GM21825 (cell line): ENCODE results near the gene SORBS2.

Source experiments
- ATAC-seq: cut with Tn5 transposase; IDR thresholded peaks from one replicate; pipeline ENCODE4 v1.9.1; 2021; ENCODE audit warnings: mild to moderate bottlenecking, moderate library complexity; ENCODE audit not compliant: unreplicated experiment

The SORBS2 gene

DNA sequence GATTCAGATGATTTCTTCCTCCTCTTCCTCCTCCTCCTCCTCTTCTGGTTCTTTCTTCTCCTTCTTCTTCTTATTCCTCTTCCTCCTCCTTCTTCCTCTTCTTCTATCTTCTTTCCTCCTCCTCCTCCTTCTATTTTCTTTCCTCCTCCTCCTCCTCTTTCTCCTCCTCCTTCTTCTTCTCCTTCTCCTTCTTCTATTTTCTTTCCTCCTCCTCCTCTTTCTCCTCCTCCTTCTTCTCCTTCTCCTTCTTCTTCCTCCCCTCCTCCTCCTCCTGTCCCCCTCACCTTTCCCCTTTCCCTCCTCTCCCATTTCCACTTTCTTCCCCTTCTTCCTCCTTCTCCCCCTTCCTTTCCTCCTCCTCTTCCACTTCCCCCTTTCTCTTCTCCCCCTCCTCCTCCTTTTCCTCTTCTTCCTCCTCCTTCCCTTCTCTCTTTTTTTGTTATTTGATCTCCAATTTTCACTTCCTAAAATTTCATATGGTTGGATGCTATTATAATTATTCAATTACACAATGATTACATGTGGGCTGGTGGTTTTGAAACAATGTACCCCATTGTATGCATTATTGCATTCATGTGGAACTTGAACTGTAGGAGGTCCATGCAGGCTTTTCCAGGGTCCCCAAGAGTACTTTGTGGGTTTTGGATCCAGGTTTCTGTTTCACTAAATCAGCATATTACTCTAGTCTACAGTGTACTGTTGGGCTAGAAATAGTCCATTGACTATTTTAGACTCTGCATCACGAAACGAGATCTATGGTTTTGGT, 68.1 kb downstream of the SORBS2 start:
- ATAC-seq, result no peak

DNA sequence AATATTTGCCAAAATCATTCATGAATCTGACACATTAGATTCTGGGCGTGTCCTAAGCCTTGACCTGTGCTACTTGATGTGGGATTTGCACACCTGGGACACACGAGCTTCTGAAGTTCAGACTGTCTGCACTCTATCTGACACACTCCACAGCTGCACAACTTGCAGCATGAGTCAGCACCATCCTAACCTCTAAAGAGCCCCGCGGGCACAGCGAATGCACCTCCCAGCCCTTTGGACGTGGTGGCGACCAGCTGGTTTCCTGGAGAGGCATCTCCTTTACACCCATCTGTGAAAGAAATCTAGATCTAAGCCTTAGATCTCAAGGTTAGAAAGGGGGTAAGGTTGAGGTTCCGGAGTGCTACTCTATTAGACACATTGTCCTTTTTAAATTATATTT, 69.2 kb downstream of the SORBS2 start:
- ATAC-seq, result peak; percentile 64

DNA sequence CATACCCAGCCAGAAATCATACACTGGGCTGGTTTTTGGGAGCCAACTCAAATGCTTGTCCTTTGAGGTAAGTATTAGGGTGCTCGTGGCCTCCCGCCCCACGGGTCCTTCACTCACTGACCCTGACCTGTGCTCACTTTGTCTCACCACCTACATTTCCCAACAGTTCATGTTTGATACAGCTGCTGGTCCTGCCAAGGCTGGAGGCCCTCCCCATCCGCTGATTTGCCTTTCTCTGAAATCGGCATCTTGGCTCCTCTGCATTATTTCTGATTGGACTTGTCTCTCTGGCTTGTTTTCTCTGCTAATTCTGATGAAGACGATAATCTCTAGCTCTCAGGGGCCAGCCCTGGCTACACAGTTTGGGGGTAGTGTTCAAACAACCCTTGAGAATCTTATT, 70.2 kb downstream of the SORBS2 start:
- no peak for ATAC-seq

DNA sequence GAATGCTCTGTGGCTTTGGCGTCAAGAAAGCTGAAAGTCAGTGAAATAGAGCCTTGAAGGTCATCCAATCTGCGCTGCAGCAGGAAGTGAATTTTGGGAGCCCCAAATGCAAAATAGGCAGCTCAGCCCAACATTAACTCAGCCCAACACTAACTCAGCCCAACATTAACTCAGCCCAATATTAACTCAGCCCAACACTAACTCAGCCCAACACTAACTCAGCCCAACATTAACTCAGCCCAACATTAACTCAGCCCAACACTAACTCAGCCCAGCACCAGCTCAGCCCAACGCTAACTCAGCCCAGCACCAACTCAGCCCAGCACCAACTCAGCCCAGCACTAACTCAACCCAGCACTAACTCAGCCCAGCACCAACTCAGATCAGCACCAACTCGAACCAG, 71.5 kb downstream of the SORBS2 start:
- ATAC-seq, result no peak

DNA sequence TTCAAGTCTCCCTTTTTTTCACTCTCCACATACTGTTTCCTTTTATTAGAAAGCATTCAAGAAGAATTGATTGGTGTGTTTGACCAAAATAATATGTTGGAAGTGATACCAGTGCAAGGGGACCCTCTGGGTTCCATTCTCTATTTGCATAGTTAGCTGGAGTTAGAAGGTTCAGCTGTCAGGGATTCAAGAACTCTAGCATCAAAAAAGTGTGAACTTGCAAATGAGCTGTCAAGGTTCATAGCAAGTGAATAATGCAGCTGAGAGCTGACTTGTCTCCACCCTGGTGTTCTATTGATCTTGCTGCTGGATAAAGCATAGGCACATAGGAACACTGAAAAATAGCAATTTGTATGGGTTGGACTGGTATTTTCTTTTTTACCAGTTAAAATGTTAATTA, 73.2 kb downstream of the SORBS2 start:
- ATAC-seq, result no peak

DNA sequence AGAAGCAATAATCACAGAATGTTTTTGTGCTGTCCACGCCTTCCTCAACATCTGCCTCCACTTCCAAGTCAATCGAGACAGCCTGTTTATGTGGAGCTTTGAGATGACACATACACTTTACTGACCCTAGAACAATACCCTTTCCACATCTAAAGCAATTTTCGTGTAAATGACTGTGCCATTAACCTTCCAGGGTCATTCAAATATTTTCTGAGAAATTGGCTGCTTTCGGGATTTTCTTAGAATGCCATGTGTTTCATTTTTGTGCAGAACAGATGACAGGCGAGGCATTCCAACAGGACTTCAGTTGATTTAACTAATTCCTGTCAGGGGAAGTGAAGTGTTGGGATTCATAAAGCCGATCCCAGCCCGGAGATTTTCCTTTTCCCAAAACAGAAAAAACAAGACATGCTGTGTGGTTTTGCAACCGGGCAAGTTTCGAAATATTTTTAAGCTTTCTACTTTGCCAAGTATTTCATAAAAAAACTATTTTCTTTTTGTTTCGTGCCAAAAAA, 73.9 kb downstream of the SORBS2 start:
- ATAC-seq, result no peak

DNA sequence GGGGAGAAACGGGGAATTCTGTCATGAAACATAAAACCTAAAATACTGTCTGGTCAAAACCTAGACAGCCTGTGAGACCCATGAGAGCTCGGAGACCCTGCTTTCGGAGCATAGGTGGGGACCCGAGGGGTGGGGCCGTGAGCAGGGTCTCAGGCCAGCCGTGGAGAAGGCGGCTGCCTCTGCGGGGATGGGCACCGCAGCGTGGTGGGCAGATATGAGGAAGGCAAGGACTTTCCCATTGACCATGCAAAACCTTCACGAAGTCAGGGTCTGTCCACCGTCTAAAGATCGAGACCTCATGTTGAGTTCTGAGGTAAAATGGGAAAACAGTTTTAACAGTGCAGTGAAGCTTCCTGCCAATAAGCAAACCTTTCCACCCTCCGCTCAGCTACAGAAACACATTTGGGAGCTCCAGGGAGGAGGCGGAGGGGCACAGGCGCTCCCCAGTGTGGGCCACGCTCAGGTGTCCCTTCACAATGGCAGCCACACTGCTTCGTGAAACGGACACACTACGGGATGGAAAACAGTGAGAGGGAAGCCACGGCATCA, 74.4 kb downstream of the SORBS2 start:
- ATAC-seq, result no peak

DNA sequence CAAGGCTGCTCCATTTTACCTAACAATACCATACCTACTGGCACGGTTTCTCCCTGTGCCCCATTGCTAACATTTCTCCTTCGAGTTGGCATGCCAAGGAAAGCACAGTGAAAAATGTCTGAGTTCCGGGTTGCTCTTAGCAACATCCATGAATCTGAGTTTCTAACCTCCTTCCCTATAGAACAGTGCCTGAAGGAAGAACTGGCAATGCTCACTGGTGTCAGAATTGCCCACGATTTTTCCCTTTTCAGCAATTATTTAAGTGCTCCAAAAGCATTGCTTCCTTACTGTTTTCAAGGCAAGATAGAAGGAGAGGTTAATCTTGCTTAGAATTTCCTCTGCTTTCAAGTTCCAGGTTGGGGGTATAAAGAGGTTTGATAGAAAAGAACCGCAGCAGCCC, 75.1 kb downstream of the SORBS2 start:
- no peak for ATAC-seq

DNA sequence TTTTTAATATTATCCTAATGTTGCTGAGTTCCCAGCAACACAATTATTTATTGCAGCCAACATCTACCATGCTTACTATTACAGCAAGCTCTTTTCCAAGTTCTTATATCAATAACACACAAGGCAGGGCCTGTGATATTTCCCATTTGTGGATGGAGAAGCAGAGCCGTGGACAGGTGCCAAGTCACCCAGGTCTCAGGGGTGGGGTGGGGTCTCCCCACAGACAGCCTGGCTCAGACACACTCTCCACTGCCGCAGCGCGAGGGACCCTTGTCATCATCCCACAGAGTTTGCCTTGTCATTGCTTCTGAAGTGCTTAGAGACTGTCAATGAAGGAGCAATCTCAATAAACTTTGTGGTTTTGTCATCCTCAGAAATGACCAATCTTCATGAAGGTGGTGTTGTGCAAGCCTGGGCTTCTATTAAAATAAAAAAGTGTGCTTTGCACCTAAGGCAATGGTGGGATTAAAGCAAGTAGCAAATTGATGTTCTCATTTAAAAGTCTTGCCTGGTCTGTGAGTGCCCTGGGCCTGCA, 76.1 kb downstream of the SORBS2 start:
- ATAC-seq, result no peak

DNA sequence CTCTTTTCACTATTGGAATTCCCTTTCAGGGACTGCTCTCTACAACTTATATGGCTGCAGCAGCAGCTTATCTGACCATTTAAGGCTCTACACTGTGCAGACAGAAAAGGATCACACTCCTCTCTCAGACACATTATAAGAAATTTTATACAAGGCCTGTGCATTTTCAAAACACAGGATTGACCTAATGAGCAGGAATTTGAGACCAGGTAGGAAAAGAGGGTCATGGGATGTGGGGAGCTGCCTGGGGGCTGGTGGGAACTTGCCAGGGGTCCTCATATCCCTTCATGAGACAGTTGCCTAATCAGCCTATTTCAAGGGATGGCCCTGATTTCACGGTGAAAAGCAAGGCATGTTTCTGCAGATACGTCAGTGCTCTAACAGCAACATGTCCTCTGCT, 77.1 kb downstream of the SORBS2 start:
- ATAC-seq, result no peak

DNA sequence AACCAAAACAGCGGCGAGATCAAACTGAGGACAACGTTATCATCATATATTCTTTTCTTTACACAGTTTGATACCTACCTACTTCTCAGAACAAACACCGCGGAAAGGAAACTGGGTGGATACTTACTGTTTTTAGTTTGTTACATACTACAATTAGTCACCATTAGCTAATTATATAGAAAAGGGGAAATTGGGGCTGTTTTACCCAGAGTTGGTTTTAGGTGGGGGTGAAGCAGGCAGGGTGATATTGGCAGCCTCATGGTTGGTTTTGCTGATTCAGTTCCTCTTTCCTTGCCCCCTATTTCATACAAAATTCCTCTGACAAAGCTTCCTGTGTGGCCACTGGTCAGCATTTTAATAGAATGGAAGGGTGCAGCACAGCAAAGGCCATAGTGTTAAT, 77.8 kb downstream of the SORBS2 start:
- ATAC-seq, result peak; percentile 62

DNA sequence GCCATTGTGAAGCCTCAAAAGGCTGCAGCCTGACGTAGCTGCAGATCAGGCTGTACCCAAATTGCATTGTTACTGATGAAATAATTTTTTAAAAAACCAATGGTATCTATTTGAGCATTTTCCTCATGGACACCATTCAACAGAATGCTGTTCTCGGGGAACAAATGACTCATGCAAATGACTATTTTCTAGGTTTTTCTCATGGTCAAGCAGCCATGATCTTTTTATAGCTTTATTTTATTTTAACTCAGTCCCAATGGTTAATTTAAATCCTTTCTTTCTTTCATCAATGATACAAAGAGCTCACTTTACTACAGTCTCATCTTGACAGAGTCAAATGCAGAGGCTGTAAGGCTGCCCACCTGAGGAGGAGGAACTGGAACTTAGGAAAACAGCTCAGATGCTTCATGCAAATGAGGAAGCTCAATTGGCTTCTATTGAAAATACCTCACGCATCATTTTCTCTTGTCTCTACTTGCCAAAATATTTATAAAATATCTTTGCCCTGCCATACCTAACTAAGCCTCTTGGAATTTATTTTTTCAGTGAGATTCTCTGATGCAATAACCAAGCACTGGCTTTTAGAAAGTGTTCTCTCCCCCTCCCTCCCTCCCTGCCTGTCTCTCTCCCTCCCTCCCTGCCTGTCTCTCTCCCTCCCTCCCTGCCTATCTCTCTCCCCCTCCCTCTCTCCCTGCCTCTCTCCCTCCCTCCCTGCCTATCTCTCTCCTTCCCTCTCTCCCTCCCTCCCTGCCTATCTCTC, 81.0 kb downstream of the SORBS2 start:
- peak; percentile 58 for ATAC-seq

DNA sequence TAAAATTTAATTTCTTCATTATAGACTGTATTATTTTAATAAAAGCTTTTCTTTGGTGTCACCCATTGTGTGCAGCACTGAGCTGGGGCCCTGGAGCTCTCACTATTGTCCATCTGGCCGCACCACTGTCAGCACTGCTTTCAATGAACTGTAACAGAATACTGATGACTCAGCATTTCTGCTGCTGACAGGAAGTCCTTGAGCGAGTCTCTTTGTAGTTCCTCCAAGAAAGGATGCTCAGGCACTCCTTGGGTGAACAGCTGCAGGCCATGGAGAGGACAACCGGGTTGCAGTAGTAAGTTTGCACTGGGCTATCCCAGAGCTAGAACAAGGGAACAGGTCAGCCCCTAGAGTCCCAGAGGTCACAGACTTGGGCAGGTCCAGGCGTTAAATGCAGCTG, 81.6 kb downstream of the SORBS2 start:
- ATAC-seq, result peak; percentile 38

DNA sequence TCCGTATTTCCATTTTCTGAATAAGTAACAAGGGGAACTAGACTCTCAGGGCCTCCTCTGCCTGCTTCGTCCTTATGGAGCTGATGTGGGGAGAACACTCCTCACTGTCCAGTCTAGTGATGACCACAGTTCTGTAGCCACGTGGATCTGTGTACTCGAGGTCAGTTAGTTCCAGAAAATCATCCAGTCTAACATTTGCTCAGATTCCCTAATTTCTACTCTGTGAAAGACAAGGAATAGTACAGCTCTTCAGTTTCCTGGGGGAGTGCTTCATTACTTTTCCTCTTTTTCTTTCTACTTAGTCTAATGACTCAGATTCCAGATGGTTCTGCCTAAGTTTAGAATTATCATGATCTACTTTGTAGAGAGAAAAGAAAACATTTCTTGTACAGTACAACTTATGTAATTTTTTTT, 82.6 kb downstream of the SORBS2 start:
- no peak for ATAC-seq

DNA sequence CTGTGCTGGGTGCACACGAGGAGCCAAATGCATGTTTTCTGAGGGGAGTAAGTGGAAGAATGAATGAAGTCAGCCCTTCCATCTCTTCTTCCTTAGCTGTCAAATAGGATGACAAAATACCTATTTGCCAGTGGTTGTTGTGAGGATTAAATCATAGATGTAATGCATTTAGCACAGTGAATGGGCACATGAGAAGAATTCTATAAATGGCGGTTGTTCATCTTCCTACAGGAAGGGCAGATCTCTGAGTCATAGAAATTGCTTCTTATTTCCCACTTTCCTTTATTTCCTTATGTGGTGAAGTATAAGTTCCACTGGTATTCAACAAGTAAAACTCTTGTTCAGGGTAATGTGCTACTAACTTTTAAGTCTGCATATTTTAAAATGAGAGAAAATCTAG, 83.1 kb downstream of the SORBS2 start:
- ATAC-seq, result no peak

DNA sequence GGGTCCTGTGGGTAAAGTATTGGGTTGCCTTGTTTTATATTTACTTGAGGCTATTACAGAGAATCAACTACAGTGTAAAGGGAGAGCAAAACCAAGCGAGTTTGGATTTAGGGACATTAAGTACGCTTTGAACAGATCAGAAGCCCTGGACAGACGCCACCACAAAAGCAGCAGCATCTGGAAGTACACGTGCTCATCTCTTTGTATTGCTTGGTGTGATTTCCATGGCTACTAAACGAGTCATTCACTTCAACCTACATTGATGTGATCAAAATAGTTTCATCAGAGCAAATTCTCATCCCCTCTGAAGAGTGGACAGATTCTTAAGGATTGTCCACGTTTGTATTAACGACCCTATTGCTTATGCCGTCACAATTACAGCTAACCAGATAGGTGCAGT, 85.1 kb downstream of the SORBS2 start:
- no peak for ATAC-seq

DNA sequence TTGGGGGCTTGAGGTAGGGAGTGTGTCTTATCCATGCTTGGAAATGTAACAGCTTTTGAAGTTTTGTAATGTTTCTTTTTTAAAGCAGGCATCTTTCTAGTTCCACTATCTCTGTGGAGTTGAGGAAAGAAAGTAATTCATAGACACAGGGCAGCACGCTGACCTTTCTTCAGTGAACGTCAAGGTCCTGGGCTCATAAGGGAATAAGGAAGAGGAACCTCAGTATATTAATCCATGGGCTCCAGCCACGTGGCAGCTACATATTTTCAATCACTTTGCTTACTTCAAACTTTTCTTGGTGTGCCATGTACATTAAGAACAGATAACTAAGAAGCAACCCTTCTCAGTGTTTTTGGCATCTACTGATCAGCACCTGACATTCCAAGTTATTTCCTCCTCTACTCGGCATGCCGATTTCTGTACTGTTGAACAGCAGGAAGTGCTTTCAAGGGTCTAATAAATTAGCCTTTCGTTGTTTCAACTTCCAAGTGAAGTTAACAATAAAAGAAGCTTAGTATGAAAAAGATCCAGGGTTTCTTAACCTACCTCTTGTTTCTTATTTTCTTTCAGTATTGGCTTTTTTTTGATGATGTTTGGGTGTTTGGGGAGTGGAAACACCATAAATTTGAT, 88.2 kb downstream of the SORBS2 start:
- no peak for ATAC-seq

DNA sequence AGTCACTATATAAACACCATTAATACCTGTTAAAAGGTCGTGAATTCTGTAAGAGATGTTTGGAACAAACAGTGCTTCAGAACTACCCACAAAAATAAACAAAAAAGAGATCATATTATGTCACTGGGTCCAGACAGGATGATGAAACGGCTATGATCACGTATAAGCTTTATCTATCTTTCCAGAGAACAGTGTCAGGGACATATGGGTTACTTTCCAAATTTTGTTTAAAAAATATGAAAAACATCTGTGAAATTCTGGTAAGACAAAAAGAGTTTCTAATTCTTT, 90.0 kb downstream of the SORBS2 start:
- ATAC-seq, result no peak

DNA sequence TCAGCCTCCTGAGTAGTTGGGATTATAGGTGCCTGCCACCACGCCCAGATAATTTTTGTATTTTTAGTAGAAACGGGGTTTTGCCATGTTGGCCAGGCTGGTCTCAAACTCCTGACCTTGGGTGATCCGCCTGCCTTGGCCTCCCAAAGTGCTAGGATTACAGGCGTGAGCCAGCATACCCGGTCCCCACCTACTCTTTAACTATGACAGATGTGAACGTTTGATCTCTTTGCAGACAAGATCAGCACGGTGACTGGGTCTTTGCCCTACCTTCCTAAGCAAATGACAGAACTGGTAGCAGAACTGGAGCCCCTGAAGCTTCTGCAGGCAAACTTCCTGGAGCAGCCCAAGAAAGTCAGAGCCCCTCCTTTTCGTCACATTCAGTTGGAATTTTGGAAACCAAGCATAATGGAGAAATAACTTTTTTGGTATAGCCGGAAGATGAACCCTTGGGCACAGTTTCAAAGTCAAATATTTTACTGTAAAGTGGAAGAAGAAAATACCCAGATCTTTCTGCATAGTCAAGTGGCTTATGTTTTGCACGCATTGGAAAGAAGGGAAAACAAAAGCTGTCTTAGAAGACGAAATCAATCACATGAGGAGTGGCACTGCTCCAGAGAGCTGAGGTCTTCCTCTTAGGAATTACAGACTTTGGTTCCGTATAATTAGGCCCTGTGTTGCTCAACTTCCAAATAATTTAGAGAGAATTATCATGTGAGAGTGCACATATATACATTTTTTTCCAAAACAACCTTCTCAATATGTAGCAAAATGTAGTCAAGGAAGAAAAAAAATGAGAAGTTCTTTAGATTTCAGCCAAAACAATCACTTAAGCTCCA, 90.6 kb downstream of the SORBS2 start:
- ATAC-seq, result no peak

DNA sequence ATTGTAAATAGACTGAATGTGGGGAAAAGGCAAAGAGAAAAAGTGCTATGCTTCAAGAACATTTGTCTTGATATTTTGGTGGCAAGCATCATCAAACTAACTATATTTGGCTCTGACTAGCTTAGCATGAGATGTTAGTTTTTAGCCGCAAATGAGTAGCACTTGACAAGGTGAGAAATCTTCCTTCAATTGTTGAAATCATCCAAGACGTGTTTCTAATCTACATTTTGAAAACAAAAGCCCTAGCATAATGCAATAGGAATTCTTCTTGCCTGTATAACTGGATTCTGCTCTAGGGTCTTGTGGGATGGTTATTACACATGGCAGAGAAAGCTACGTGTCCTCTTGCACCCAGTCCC, 92.5 kb downstream of the SORBS2 start:
- ATAC-seq, result no peak
